ENCODE results near the gene TCF15.

GRCh38 chr20:563187-563586, 46.9 kb downstream of the TCF15 start:
- no peak for TF ChIP-seq POLR2A (IDR thresholded peaks at IDR 0.05)
- no peak for TF ChIP-seq CTCF (IDR thresholded peaks at IDR 0.05)
